Ishikawa (cell line): ENCODE data around the gene NARF.

Source experiments
- CEBPB ChIP-seq: IDR thresholded peaks from 2 replicates; pipeline ENCODE4 v1.6.1; 2012
- CREB1 ChIP-seq: IDR thresholded peaks from 2 replicates; pipeline ENCODE4 v1.6.1; 2012; ENCODE audit warnings: low read depth
- EP300 ChIP-seq: IDR thresholded peaks from 2 replicates; pipeline ENCODE4 v1.6.1; 2012; ENCODE audit warnings: borderline replicate concordance
- FOXM1 ChIP-seq: IDR thresholded peaks from 2 replicates; pipeline ENCODE4 v1.6.1; 2012; ENCODE audit warnings: low read depth, borderline replicate concordance
- MAX ChIP-seq: IDR thresholded peaks from 2 replicates; pipeline ENCODE4 v1.6.1; 2012
- RAD21 ChIP-seq: IDR thresholded peaks from 2 replicates; pipeline ENCODE4 v1.6.1; 2012; ENCODE audit warnings: low read depth
- USF1 ChIP-seq: IDR thresholded peaks from 2 replicates; pipeline ENCODE4 v1.6.1; 2012
- YY1 ChIP-seq: IDR thresholded peaks from 2 replicates; pipeline ENCODE4 v1.6.1; 2012; ENCODE audit warnings: low read depth
- ZBTB7A ChIP-seq: IDR thresholded peaks from 2 replicates; pipeline ENCODE4 v1.6.1; 2012; ENCODE audit warnings: low read depth

GRCh38 chr17:82416771-82417170 is 41.8 kb upstream of the NARF start:
- no peak for TF ChIP-seq FOXM1
- TF ChIP-seq CREB1: no peak
- TF ChIP-seq CEBPB: no peak
- no peak for TF ChIP-seq EP300
- TF ChIP-seq YY1: no peak
- no peak for TF ChIP-seq USF1
- TF ChIP-seq ZBTB7A: no peak
- no peak for TF ChIP-seq MAX
- no peak for TF ChIP-seq RAD21
